GM21825 (cell line): ENCODE results near the gene MYL12B.
"Not testable (repeated sequence)": the region's sequence is repeated elsewhere in the genome, so short reads cannot be mapped to it uniquely, and the experiment has no call there.

Experiments
- ATAC-seq: cut with Tn5 transposase; IDR thresholded peaks from one replicate; pipeline ENCODE4 v1.9.1; 2021; ENCODE audit warnings: mild to moderate bottlenecking, moderate library complexity; ENCODE audit not compliant: unreplicated experiment

Gene MYL12B

GRCh38 chr18:3261373-3262233 is at the start of gene MYL12B:
Gene MYL12B, plus strand, starts transcription at chr18:3262133. Its CDS starts 10,766 bp downstream, at chr18:3272899.
- ATAC-seq = peak; percentile 79

GRCh38 chr18:3212657-3213056 is 49.3 kb upstream of the MYL12B start:
- ATAC-seq = no peak

- ATAC-seq = no peak
These were observed 48.5 kb upstream of the MYL12B start for GRCh38 chr18:3213300-3214059.

DNA sequence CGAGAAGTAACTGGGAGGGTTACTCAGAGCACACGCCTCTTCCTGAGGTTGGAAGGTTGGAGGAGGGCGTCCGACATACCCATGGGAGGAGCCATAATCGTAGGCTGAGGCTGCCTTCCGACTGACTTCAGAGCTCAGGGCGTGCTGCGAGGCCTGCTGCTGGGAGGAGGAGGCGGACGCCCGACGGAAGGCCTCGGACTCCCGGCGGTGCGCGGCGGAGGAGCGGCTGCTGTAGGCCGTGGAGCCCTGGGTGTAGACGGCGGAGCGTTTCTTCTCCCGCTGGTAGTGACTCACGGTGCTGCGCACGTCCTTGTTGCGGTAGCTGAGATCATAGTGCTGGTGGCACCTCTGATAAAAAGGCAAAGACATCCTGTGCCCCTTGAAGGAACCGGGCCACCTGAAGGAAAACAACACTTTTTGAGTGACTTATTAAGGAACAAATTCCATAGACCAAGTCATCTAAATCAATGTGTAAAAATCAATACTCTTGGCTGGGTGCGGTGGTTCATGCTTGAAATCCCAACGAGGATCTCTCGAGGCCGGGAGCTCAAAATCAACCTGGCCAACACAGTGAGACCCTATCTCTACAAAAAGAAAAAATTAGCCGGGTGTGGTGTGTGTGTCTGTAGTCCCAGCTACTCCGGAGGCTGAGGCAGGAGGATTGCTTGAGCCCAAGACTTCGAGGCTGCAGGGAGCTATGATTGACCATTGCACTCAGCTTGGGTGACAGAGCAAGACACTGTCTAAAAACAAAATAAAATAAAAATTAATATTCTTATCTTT is 46.9 kb upstream of the MYL12B start:
- ATAC-seq = no peak

- no peak for ATAC-seq
These were observed 44.9 kb upstream of the MYL12B start for GRCh38 chr18:3216987-3217386.

GRCh38 chr18:3217948-3218647 is 43.8 kb upstream of the MYL12B start:
- no peak for ATAC-seq

GRCh38 chr18:3218819-3219218 is 43.1 kb upstream of the MYL12B start:
- ATAC-seq = no peak

DNA sequence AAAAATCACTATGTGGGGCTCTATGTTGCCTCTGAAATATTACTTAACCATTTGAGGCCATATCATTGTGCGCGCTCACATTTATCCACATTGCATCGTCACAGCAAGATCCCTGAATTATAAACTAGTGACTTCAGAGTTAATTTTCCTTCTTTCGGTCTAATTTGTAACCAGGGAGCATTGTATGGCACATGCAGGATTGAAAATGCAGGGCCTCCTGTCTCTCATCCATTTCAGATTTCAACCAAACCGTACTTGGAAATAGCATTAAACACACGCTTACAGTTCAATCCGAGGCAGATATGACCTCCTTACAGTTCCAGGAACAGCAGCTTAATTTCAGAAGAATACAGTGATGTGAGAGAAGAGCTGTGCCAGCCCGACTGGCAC is 42.7 kb upstream of the MYL12B start:
- no peak for ATAC-seq

GRCh38 chr18:3219631-3220335 is 42.1 kb upstream of the MYL12B start, which contains the start of gene MYOM1:
Gene MYOM1, minus strand, starts transcription at chr18:3219968. Its CDS starts 4,745 bp downstream, at chr18:3215223.
- no peak for ATAC-seq

GRCh38 chr18:3220868-3221267 is 41.1 kb upstream of the MYL12B start:
- ATAC-seq = not testable (repeated sequence)

DNA sequence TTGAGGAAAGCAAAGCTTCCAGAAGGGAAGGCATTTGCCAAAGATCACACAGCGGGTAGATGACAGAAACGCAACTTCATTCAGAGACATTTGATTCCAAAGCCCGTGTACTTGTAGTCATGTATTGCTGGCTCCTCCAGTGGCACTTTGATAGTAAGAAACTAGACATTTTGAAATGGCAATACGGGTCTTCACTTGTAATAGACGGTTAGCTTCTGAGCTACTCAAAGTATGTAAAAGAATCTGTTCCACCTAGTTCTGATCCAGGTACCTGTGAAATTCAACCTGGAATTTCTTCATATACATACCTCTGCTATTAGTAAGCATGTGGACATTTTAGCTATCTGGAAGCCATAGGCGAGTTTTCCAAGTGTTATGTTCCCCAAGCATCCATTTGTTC is 40.4 kb upstream of the MYL12B start:
- no peak for ATAC-seq

- no peak for ATAC-seq
These were observed 38.6 kb upstream of the MYL12B start for GRCh38 chr18:3223356-3223755.

- ATAC-seq = no peak
These were observed 37.7 kb upstream of the MYL12B start for GRCh38 chr18:3224223-3224622.

GRCh38 chr18:3225588-3225987 is 36.3 kb upstream of the MYL12B start:
- ATAC-seq = no peak

DNA sequence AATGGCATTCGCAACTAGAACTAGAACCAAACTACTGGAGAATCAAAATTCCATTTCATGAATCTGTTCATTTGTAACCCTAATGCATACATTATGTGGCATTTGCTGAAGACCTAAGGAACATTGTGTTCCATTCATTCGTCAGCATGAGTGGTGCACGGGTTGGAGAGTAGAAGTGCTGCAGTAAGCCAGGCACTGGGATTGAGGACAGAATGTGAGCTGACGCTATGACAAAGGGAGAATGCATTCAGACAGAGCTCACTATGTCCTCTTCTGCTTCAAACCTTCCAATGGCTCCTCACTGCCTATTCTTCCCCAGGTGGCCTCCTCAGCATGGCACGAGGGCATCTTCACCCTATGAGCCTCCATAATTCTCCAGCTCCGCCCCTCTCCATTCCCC is 35.9 kb upstream of the MYL12B start:
- ATAC-seq = no peak

DNA sequence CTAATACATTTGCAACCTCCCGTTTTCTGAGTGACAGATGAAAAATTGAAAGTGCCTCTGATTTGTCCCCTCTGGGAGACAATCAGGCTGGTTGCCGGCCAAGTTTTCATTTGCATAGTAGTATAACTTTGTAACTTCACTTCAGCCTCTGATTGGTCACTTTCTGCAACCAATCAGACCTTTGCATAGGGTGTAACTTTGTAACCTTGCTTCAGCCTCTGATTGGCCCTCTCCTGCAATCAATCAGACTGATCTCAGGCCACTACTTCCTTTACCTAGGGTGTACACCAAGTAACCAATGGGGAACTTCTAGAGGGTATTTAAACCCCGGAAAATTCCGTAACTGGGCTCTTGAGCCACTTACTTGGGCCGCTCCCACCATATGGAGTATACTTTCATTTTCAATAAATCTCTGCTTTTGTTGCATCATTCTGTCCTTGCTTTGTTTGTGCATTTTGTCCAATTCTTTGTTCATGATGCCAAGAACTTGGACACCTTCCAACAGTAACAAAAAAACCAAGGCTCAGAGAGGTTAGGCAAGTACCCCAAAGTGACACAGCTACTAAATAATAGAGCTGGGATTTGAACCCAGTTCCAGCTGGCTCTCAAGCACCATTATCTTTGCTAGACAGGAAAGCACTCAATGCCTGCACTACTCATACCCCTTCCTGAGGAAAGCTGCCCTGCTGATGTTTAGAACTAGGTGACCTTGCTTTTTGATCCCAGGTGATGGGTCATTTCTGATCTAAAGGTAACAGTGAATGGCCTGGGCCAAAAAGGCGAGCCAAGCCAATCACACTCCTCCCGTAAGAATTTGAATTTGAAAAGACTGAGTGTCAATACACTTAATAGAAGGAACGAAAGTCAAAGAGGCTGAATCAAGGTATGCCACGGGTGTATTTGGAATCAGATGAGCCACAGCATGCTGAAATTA is 31.3 kb upstream of the MYL12B start:
- no peak for ATAC-seq

- no peak for ATAC-seq
These were observed 28.9 kb upstream of the MYL12B start for GRCh38 chr18:3233004-3233403.

GRCh38 chr18:3233433-3234168 is 28.3 kb upstream of the MYL12B start:
- ATAC-seq = no peak
